Activated CD8-positive, alpha-beta memory T cell treated with anti-CD3 and anti-CD28 coated beads, Interleukin-2, amount 50 U/mL, for 1 hour (primary cell): Measurements from ENCODE around the gene LRRC75B.
"Not testable (repeated sequence)": the region's sequence is repeated elsewhere in the genome, so short reads cannot be mapped to it uniquely, and the experiment has no call there.

Source experiments
- DNase-seq: peaks from one replicate; pipeline ENCODE4 v3.0.0-alpha.2; 2020; ENCODE audit errors: extremely low read depth

Gene LRRC75B

GRCh38 chr22:24592851-24593558, at the start of gene LRRC75B:
TSS of gene LRRC75B (minus strand) at chr22:24593073. CDS start at chr22:24593039, 34 bp downstream.
- no peak for DNase-seq

- DNase-seq, result not testable (repeated sequence)
Observed at GRCh38 chr22:24642307-24642706, 49.4 kb upstream of the LRRC75B start.

GRCh38 chr22:24636513-24636912, 43.6 kb upstream of the LRRC75B start:
- not testable (repeated sequence) for DNase-seq

GRCh38 chr22:24634776-24635389, 42.0 kb upstream of the LRRC75B start:
- not testable (repeated sequence) for DNase-seq

- not testable (repeated sequence) for DNase-seq
Observed at GRCh38 chr22:24633231-24634023, 40.6 kb upstream of the LRRC75B start.

GRCh38 chr22:24632642-24633041, 39.8 kb upstream of the LRRC75B start:
- not testable (repeated sequence) for DNase-seq

- DNase-seq, result not testable (repeated sequence)
Observed at GRCh38 chr22:24631430-24632122, 38.7 kb upstream of the LRRC75B start.

GRCh38 chr22:24630812-24631427, 38.0 kb upstream of the LRRC75B start:
- DNase-seq, result not testable (repeated sequence)

- not testable (repeated sequence) for DNase-seq
Observed at GRCh38 chr22:24629069-24629468, 36.2 kb upstream of the LRRC75B start.

GRCh38 chr22:24627911-24628310, 35.0 kb upstream of the LRRC75B start:
- not testable (repeated sequence) for DNase-seq

- not testable (repeated sequence) for DNase-seq
Observed at GRCh38 chr22:24622596-24622995, 29.7 kb upstream of the LRRC75B start.

GRCh38 chr22:24621244-24621643, 28.4 kb upstream of the LRRC75B start:
- not testable (repeated sequence) for DNase-seq

GRCh38 chr22:24614794-24615193, 21.9 kb upstream of the LRRC75B start:
- not testable (repeated sequence) for DNase-seq

GRCh38 chr22:24609888-24610287, 17.0 kb upstream of the LRRC75B start:
- DNase-seq, result not testable (repeated sequence)

- DNase-seq, result not testable (repeated sequence)
Observed at GRCh38 chr22:24608327-24608726, 15.5 kb upstream of the LRRC75B start.

- DNase-seq, result not testable (repeated sequence)
Observed at GRCh38 chr22:24607429-24607983, 14.6 kb upstream of the LRRC75B start.

GRCh38 chr22:24606340-24606739, 13.5 kb upstream of the LRRC75B start:
- DNase-seq, result not testable (repeated sequence)

GRCh38 chr22:24603770-24604629, 11.1 kb upstream of the LRRC75B start:
- not testable (repeated sequence) for DNase-seq

- DNase-seq, result not testable (repeated sequence)
Observed at GRCh38 chr22:24602847-24603769, 10.2 kb upstream of the LRRC75B start, which contains the start of gene GGT1. TSS of gene GGT1 (plus strand) at chr22:24603193. CDS start at chr22:24611082, 7,889 bp downstream.
